A549 treated with GW870086 at 1 μM for 4 hours (cell line): ENCODE data around the gene PDE2A. TPM values are rescaled to one million over a fixed set of nuclear protein-coding genes. Genes with fewer than 3 reads are reported as not detected.

Experiments
- total RNA-seq: library from RNA; stranded (reverse); fragments of 200-300 nt; extraction: Qiagen RNA extraction; gene quantifications from 5 replicates; pipeline ENCODE4 v1.2.3, GENCODE V29; 2022; ENCODE audit warnings: low read depth

PDE2A gene
- 1.2 to 2.3 TPM (median 1.9 TPM) in 5 replicates for total RNA-seq

GRCh38 chr11:72673943-72674828 lies at the start of gene PDE2A:
TSS of gene PDE2A (minus strand) at chr11:72674422. CDS start at chr11:72674207, 215 bp downstream.

Other genes starting within 250 kb of the PDE2A start
- 11.5 to 18.0 TPM (median 16.4 TPM) in 5 replicates for gene CLPB, start 239.9 kb downstream of the PDE2A start, total RNA-seq
- 24.1 to 30.8 TPM (median 26.3 TPM) in 5 replicates for gene ARAP1, start 78.0 kb upstream of the PDE2A start, total RNA-seq
- gene STARD10, start 119.6 kb upstream of the PDE2A start, total RNA-seq: 12.2 to 19.9 TPM (median 17.5 TPM) in 5 replicates
- gene ATG16L2, start 140.0 kb upstream of the PDE2A start, total RNA-seq: 2.4 to 4.4 TPM (median 3.4 TPM) in 5 replicates